ENCODE results near the gene USP8.

- TF ChIP-seq FOXP2 (optimal IDR thresholded peaks at IDR 0.05; ENCODE audit: borderline replicate concordance, extremely low read depth, extremely low read length, insufficient read depth) (no peak), REST (IDR thresholded peaks at IDR 0.05; ENCODE audit: insufficient read depth in 1 of 2, low read depth in 2 of 2, low read length in 2 of 2) (no peak), POLR2AphosphoS5 (IDR thresholded peaks at IDR 0.05; ENCODE audit: low read depth, low read length) (no peak), SIN3A (IDR thresholded peaks at IDR 0.05; ENCODE audit: borderline replicate concordance, insufficient read depth, low read length) (no peak)
These were observed 118.6 kb downstream of the USP8 start for GRCh38 chr15:50542887-50543210.

All from PFSK-1 (cell line).